ENCODE results near the gene DCC. TPM values are rescaled to one million over a fixed set of nuclear protein-coding genes. Genes with fewer than 3 reads are reported as not detected.

The DCC gene
- polyA plus RNA-seq, 1 donor (not counting 4 experiments of a cell fraction or from before 2014, with no cell fraction given): not detected

- DNase-seq (ENCODE audit: low read depth, low spot score) (no peak), FAIRE-seq (no peak)
- Histone ChIP-seq H3K79me2 (ENCODE audit: control insufficient read depth, insufficient read depth, low read length) (no peaks in the 10 kb centered on the region), H3K9me1 (ENCODE audit: control insufficient read depth, extremely low read depth, insufficient read depth, low read length) (no peaks in the 10 kb centered on the region), H3K9me3 (ENCODE audit: control insufficient read depth, low read depth, low read length) (no peaks in the 10 kb centered on the region), H3K27ac (ENCODE audit: control insufficient read depth, insufficient read depth, low read length) (no peak overlapping the region), H3K4me2 (ENCODE audit: control insufficient read depth, extremely low read depth, insufficient read depth, low read depth, low read length) (no peak overlapping the region), H3K4me1 (ENCODE audit: control insufficient read depth, extremely low read depth, insufficient read depth, low read length) (no peaks in the 10 kb centered on the region), H3K9ac (ENCODE audit: control insufficient read depth, extremely low read depth, insufficient read depth, low read length) (no peak overlapping the region), H4K20me1 (ENCODE audit: control insufficient read depth, extremely low read depth, insufficient read depth, low read length) (no peaks in the 10 kb centered on the region), H3K27me3 (ENCODE audit: control insufficient read depth, extremely low read depth, insufficient read depth, low read length) (no peaks in the 10 kb centered on the region), H3K4me3 (ENCODE audit: control insufficient read depth in 2 of 3, extremely low read depth in 1 of 3, insufficient read depth in 2 of 3, low read depth in 1 of 3, low read length in 3 of 3) (no peak overlapping the region), H3K36me3 (ENCODE audit: control insufficient read depth in 2 of 2, extremely low read depth in 1 of 2, insufficient read depth in 2 of 2, low read length in 2 of 2) (no peaks in the 10 kb centered on the region), H2AFZ (ENCODE audit: control insufficient read depth, low read length) (no peak overlapping the region)
- dilution Hi-C loops (cut with MboI; ENCODE audit: extremely low pct_ligation_motif_present, low sequenced_read_pairs): no loop called here
- TF ChIP-seq CTCF (optimal IDR thresholded peaks at IDR 0.05 in 1 of 3, IDR thresholded peaks at IDR 0.05 in 1 of 3, conservative IDR thresholded peaks at IDR 0.05 in 1 of 3; ENCODE audit: extremely low read depth in 1 of 3, insufficient read depth in 2 of 3, low read length in 3 of 3) (no peak), EZH2 (IDR thresholded peaks at IDR 0.05; ENCODE audit: low read length) (no peak)
Measured at GRCh38 chr18:53382870-53383269, 1042.9 kb downstream of the DCC start.

- H3K27me3 ChIP-seq (ENCODE audit: control insufficient read depth, extremely low read depth, insufficient read depth, low read length): no peaks in the 10 kb centered on the region
- no peak overlapping the region for H3K9ac ChIP-seq (ENCODE audit: control insufficient read depth, extremely low read depth, insufficient read depth, low read length)
- no peak for DNase-seq (ENCODE audit: low read depth, low spot score)
- TF ChIP-seq CTCF (optimal IDR thresholded peaks at IDR 0.05 in 1 of 3, IDR thresholded peaks at IDR 0.05 in 1 of 3, conservative IDR thresholded peaks at IDR 0.05 in 1 of 3; ENCODE audit: extremely low read depth in 1 of 3, insufficient read depth in 2 of 3, low read length in 3 of 3): no peak
- no peak for TF ChIP-seq EZH2 (IDR thresholded peaks at IDR 0.05; ENCODE audit: low read length)
- H3K4me1 ChIP-seq (ENCODE audit: control insufficient read depth, extremely low read depth, insufficient read depth, low read length): no peaks in the 10 kb centered on the region
- H3K4me2 ChIP-seq (ENCODE audit: control insufficient read depth, extremely low read depth, insufficient read depth, low read depth, low read length): no peak overlapping the region
- no peak overlapping the region for H2AFZ ChIP-seq (ENCODE audit: control insufficient read depth, low read length)
- no peaks in the 10 kb centered on the region for H3K9me3 ChIP-seq (ENCODE audit: control insufficient read depth, low read depth, low read length)
- H3K4me3 ChIP-seq (ENCODE audit: control insufficient read depth in 2 of 3, extremely low read depth in 1 of 3, insufficient read depth in 2 of 3, low read depth in 1 of 3, low read length in 3 of 3): no peak overlapping the region
- H3K36me3 ChIP-seq (ENCODE audit: control insufficient read depth in 2 of 2, extremely low read depth in 1 of 2, insufficient read depth in 2 of 2, low read length in 2 of 2): no peaks in the 10 kb centered on the region
- H3K27ac ChIP-seq (ENCODE audit: control insufficient read depth, insufficient read depth, low read length): no peak overlapping the region
- H3K79me2 ChIP-seq (ENCODE audit: control insufficient read depth, insufficient read depth, low read length): no peaks in the 10 kb centered on the region
- no peak for FAIRE-seq
- no peaks in the 10 kb centered on the region for H3K9me1 ChIP-seq (ENCODE audit: control insufficient read depth, extremely low read depth, insufficient read depth, low read length)
- dilution Hi-C loops (cut with MboI; ENCODE audit: extremely low pct_ligation_motif_present, low sequenced_read_pairs): no loop called here
- no peaks in the 10 kb centered on the region for H4K20me1 ChIP-seq (ENCODE audit: control insufficient read depth, extremely low read depth, insufficient read depth, low read length)
Measured at GRCh38 chr18:53385889-53386288, 1045.9 kb downstream of the DCC start.

Data from keratinocyte (primary cell).